K562 (cell line): ENCODE results near the gene EOGT. TPM values are rescaled to one million over a fixed set of nuclear protein-coding genes. Genes with fewer than 3 reads are reported as not detected.

Source experiments
- ARID1B ChIP-seq: fragments of 450-650 bp; IDR thresholded peaks from 2 replicates; pipeline ENCODE4 v1.6.1; 2016; ENCODE audit warnings: antibody characterized with exemption, mild to moderate bottlenecking, inconsistent platforms
- BRCA1 ChIP-seq, 2 experiments: fragments of 450-650 bp in 1 of 2; sonication (generic) in 1 of 2; formaldehyde crosslinking in 1 of 2; IDR thresholded peaks; 2 replicates each; pipeline versions ENCODE4 v1.5.0 to v1.6.1; 2017 to 2020; ENCODE audit warnings: mild to moderate bottlenecking in 1 of 2, missing genetic modification reagents in 1 of 2
- CBFA2T3 ChIP-seq: fragments of 450-650 bp; IDR thresholded peaks from 2 replicates; pipeline ENCODE4 v1.6.1; 2017
- CTBP1 ChIP-seq: fragments of 450-650 bp; IDR thresholded peaks from 2 replicates; pipeline ENCODE4 v1.6.1; 2016; ENCODE audit warnings: borderline replicate concordance
- DACH1 ChIP-seq: fragments of 450-650 bp; IDR thresholded peaks from 2 replicates; pipeline ENCODE4 v1.6.1; 2018; ENCODE audit not compliant: partially characterized antibody
- DMBX1 ChIP-seq: fragments of 250-450 bp; sonication (Bioruptor Pico); IDR thresholded peaks from 2 replicates; pipeline ENCODE4 v1.8.0; 2022; ENCODE audit warnings: inconsistent platforms, mild to moderate bottlenecking, moderate library complexity, borderline replicate concordance
- DPF2 ChIP-seq: fragments of 450-650 bp; IDR thresholded peaks from 2 replicates; pipeline ENCODE4 v1.6.1; 2016
- EZH2 ChIP-seq: IDR thresholded peaks from 2 replicates; pipeline ENCODE4 v1.6.1; 2012; ENCODE audit warnings: low read depth, mild to moderate bottlenecking, inconsistent platforms, low read length, borderline replicate concordance
- GATAD2B ChIP-seq: fragments of 450-650 bp; IDR thresholded peaks from 2 replicates; pipeline ENCODE4 v1.6.1; 2017; ENCODE audit warnings: mild to moderate bottlenecking, borderline replicate concordance
- HDAC2 ChIP-seq: fragments of 450-650 bp; IDR thresholded peaks from 2 replicates; pipeline ENCODE4 v1.6.1; 2016; ENCODE audit warnings: mild to moderate bottlenecking
- MCM3 ChIP-seq: fragments of 450-650 bp; IDR thresholded peaks from 2 replicates; pipeline ENCODE4 v1.6.1; 2016
- MTA2 ChIP-seq: fragments of 450-650 bp; IDR thresholded peaks from 2 replicates; pipeline ENCODE4 v1.6.1; 2016; ENCODE audit warnings: low read depth
- NFIC ChIP-seq: fragments of 450-650 bp; IDR thresholded peaks from 2 replicates; pipeline ENCODE4 v1.6.1; 2017; ENCODE audit warnings: mild to moderate bottlenecking, inconsistent platforms
- PHB2 ChIP-seq: fragments of 450-650 bp; IDR thresholded peaks from 2 replicates; pipeline ENCODE4 v1.6.1; 2017; ENCODE audit warnings: low read depth
- PHTF2 ChIP-seq: fragments of 250-450 bp; sonication (Bioruptor Pico); IDR thresholded peaks from 2 replicates; pipeline ENCODE4 v1.5.0; 2021; ENCODE audit warnings: mild to moderate bottlenecking
- PYGO2 ChIP-seq: fragments of 450-650 bp; IDR thresholded peaks from 2 replicates; pipeline ENCODE4 v1.6.1; 2016; ENCODE audit warnings: mild to moderate bottlenecking, missing genetic modification characterization, moderate library complexity, missing compliant biosample characterization
- RBFOX2 ChIP-seq: fragments of 200-400 bp; formaldehyde crosslinking; IDR thresholded peaks from 2 replicates; pipeline ENCODE4 v1.6.1; 2017; ENCODE audit warnings: low read depth, mild to moderate bottlenecking, low read length, moderate library complexity
- RFX5 ChIP-seq: IDR thresholded peaks from 2 replicates; pipeline ENCODE4 v1.6.1; 2011; ENCODE audit warnings: low read depth, mild to moderate bottlenecking, improper control_type of control experiment, low read length
- TCF7L2 ChIP-seq: fragments of 150-350 bp; IDR thresholded peaks from 2 replicates; pipeline ENCODE4 v1.6.1; 2016; ENCODE audit warnings: low read depth, mild to moderate bottlenecking, low read length, moderate library complexity
- XRCC4 ChIP-seq: IDR thresholded peaks from one replicate; pipeline ENCODE4 v1.6.1; 2011; ENCODE audit not compliant: insufficient read depth, insufficient read length; ENCODE audit errors: extremely low read depth
- ZNF121 ChIP-seq: sonication (generic); formaldehyde crosslinking; conservative IDR thresholded peaks from 2 replicates; pipeline ENCODE4 v1.8.0; 2022; ENCODE audit warnings: missing genetic modification reagents
- ZNF197 ChIP-seq: fragments of 200-800 bp; sonication (Bioruptor generic); IDR thresholded peaks from 2 replicates; pipeline ENCODE4 v1.6.1; 2016; ENCODE audit warnings: low read depth, missing genetic modification characterization, missing compliant biosample characterization
- ZNF639 ChIP-seq, 2 experiments: fragments of 200-800 bp in 1 of 2; sonication (Bioruptor generic) in 1 of 2; sonication (generic) in 1 of 2; formaldehyde crosslinking in 1 of 2; IDR thresholded peaks in 1 of 2; conservative IDR thresholded peaks in 1 of 2; 2 replicates each; pipeline versions ENCODE4 v1.5.0 to v1.6.1; 2016 to 2020; ENCODE audit warnings: missing compliant biosample characterization in 1 of 2, missing genetic modification characterization in 1 of 2, missing genetic modification reagents in 1 of 2
- polyA plus RNA-seq, 8 experiments: library from polyadenylated mRNA; depleted of rRNA in 4 of 8; stranded (reverse) in 5 of 8; unstranded in 3 of 8; fragments of >200 nt; fragmentation: Nextera tagmentation in 2 of 8; fragmentation: Illumina TruSeq in 1 of 8; extraction: Ambion mirVana in 2 of 8; extraction: Trizol in 1 of 8; gene quantifications; 2 replicates each; pipeline versions ENCODE4 v1.2.1 to v1.2.3, GENCODE V29; 2011 to 2014; ENCODE audit warnings: inconsistent platforms in 1 of 8, missing spikeins in 1 of 8
- total RNA-seq, 7 experiments: library from RNA; depleted of rRNA in 6 of 7; stranded (reverse); fragments of >200 nt in 6 of 7; fragmentation: Illumina TruSeq in 2 of 7; extraction: Trizol in 2 of 7; gene quantifications; 2 replicates each; pipeline versions ENCODE4 v1.2.1 to v1.2.3, GENCODE V29; 2011 to 2021; ENCODE audit warnings: low replicate concordance in 1 of 7
- TF ChIP-seq, protein P1 (sequence below): fragments of 250-450 bp; sonication (Bioruptor Pico); IDR thresholded peaks from 2 replicates; pipeline ENCODE4 v1.5.0; 2021
- TF ChIP-seq, protein P2 (sequence below): fragments of 450-650 bp; IDR thresholded peaks from 2 replicates; pipeline ENCODE4 v1.6.1; 2018; ENCODE audit warnings: mild to moderate bottlenecking, low read depth; ENCODE audit not compliant: partially characterized antibody
- TF ChIP-seq, protein P3 (sequence below): fragments of 450-650 bp; conservative IDR thresholded peaks from 2 replicates; pipeline ENCODE4 v1.6.1; 2016; ENCODE audit warnings: missing genetic modification characterization, low read depth, mild to moderate bottlenecking, missing compliant biosample characterization, moderate library complexity
- TF ChIP-seq, protein P4 (sequence below): sonication (generic); formaldehyde crosslinking; IDR thresholded peaks from 2 replicates; pipeline ENCODE4 v1.8.0; 2022; ENCODE audit warnings: mild to moderate bottlenecking, missing genetic modification reagents

EOGT gene
- total and polyA plus RNA-seq, 9 of the 15 experiments (the other 6 are each of a cell fraction or from before 2014, with no cell fraction given): 3.6 to 17.9 (median 7.4) TPM

GRCh38 chr3:68957895-68958294 is 55.6 kb downstream of the EOGT start (continued):
- peak; percentile 95 for TF ChIP-seq HDAC2
- TF ChIP-seq PHB2: peak; percentile 58; the same call in 1 of the 2 replicates
- TF ChIP-seq ZNF121 (CRISPR knock-in tag): no peak
- peak; percentile 93 for TF ChIP-seq ARID1B
- TF ChIP-seq RBFOX2: no peak
- no peak for TF ChIP-seq TCF7L2
- peak; percentile 50 for TF ChIP-seq NFIC
- TF ChIP-seq DACH1: no peak
- TF ChIP-seq MCM3: no peak
- TF ChIP-seq XRCC4: no peak
- TF ChIP-seq RFX5: no peak
- peak; percentile 74; the same call in 1 of the 2 replicates for TF ChIP-seq PYGO2 (tag)
- peak; percentile 91 for TF ChIP-seq CBFA2T3
- TF ChIP-seq MTA2: peak; percentile 86
- no peak for TF ChIP-seq DMBX1 (CRISPR knock-in tag)
- TF ChIP-seq PHTF2 (CRISPR knock-in tag): no peak
- TF ChIP-seq, protein P1, sequence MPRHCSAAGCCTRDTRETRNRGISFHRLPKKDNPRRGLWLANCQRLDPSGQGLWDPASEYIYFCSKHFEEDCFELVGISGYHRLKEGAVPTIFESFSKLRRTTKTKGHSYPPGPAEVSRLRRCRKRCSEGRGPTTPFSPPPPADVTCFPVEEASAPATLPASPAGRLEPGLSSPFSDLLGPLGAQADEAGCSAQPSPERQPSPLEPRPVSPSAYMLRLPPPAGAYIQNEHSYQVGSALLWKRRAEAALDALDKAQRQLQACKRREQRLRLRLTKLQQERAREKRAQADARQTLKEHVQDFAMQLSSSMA: no peak
- no peak for TF ChIP-seq ZNF639 (CRISPR knock-in tag; conservative IDR thresholded peaks at IDR 0.05 in 1 of 2, IDR thresholded peaks at IDR 0.05 in 1 of 2)
- TF ChIP-seq GATAD2B: no peak
- peak; percentile 74 for TF ChIP-seq DPF2
- TF ChIP-seq EZH2: no peak
- TF ChIP-seq CTBP1: peak; percentile 84
- TF ChIP-seq, protein P2, sequence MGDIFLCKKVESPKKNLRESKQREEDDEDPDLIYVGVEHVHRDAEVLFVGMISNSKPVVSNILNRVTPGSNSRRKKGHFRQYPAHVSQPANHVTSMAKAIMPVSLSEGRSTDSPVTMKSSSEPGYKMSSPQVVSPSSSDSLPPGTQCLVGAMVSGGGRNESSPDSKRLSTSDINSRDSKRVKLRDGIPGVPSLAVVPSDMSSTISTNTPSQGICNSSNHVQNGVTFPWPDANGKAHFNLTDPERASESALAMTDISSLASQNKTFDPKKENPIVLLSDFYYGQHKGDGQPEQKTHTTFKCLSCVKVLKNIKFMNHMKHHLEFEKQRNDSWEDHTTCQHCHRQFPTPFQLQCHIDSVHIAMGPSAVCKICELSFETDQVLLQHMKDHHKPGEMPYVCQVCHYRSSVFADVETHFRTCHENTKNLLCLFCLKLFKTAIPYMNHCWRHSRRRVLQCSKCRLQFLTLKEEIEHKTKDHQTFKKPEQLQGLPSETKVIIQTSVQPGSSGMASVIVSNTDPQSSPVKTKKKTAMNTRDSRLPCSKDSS: no peak
- TF ChIP-seq, protein P3, sequence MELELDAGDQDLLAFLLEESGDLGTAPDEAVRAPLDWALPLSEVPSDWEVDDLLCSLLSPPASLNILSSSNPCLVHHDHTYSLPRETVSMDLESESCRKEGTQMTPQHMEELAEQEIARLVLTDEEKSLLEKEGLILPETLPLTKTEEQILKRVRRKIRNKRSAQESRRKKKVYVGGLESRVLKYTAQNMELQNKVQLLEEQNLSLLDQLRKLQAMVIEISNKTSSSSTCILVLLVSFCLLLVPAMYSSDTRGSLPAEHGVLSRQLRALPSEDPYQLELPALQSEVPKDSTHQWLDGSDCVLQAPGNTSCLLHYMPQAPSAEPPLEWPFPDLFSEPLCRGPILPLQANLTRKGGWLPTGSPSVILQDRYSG (tag): no peak
- TF ChIP-seq, protein P4, sequence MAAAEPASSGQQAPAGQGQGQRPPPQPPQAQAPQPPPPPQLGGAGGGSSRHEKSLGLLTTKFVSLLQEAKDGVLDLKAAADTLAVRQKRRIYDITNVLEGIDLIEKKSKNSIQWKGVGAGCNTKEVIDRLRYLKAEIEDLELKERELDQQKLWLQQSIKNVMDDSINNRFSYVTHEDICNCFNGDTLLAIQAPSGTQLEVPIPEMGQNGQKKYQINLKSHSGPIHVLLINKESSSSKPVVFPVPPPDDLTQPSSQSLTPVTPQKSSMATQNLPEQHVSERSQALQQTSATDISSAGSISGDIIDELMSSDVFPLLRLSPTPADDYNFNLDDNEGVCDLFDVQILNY (CRISPR knock-in tag): no peak
- no peak for TF ChIP-seq ZNF197 (CRISPR knock-in tag)
- TF ChIP-seq BRCA1 (IDR thresholded peaks at IDR 0.05): no peak
- no peak for TF ChIP-seq BRCA1 (CRISPR knock-in tag; IDR thresholded peaks at IDR 0.05)
